HL-60 (cell line): ENCODE results near the gene ATP13A3.

Source experiments
- CTCF ChIP-seq: IDR thresholded peaks from one replicate; pipeline ENCODE4 v1.5.1; 2011; ENCODE audit warnings: low read length, control low read depth, inconsistent platforms; ENCODE audit not compliant: insufficient read depth
- POLR2AphosphoS5 ChIP-seq: IDR thresholded peaks from 2 replicates; pipeline ENCODE4 v1.6.1; 2012; ENCODE audit warnings: low read depth

GRCh38 chr3:194382892-194383223 lies 103.9 kb downstream of the ATP13A3 start:
- no peak for TF ChIP-seq CTCF
- TF ChIP-seq POLR2AphosphoS5: no peak
